H9 (cell line): ENCODE results near the gene FGFR3. TPM values are rescaled to one million over a fixed set of nuclear protein-coding genes. Genes with fewer than 3 reads are reported as not detected.

Source experiments
- DNase-seq: peaks from one replicate; pipeline ENCODE4 v3.0.0-alpha.2; 2017
- H2AFZ ChIP-seq: one replicate; pipeline ENCODE4 v1.6.1; 2013; ENCODE audit warnings: mild to moderate bottlenecking, low read length, control low read depth, moderate library complexity
- H2AK5ac ChIP-seq: 2 replicates; pipeline ENCODE4 v1.6.1; 2013; ENCODE audit warnings: low read length, control low read depth, mixed read lengths; ENCODE audit not compliant: insufficient read length
- H2BK120ac ChIP-seq: one replicate; pipeline ENCODE4 v1.6.1; 2013; ENCODE audit warnings: low read depth, mild to moderate bottlenecking, low read length, control low read depth, inconsistent platforms; ENCODE audit not compliant: poor library complexity, severe bottlenecking
- H2BK12ac ChIP-seq: 2 replicates; pipeline ENCODE4 v1.6.1; 2013; ENCODE audit warnings: low read length, control low read depth, mixed read lengths, low read depth; ENCODE audit not compliant: insufficient read length
- H2BK15ac ChIP-seq: 2 replicates; pipeline ENCODE4 v1.6.1; 2013; ENCODE audit warnings: low read depth, low read length, control low read depth
- H2BK20ac ChIP-seq: one replicate; pipeline ENCODE4 v1.6.1; 2013; ENCODE audit warnings: low read depth, mild to moderate bottlenecking, low read length, control low read depth, inconsistent platforms; ENCODE audit not compliant: poor library complexity, severe bottlenecking
- H2BK5ac ChIP-seq: 2 replicates; pipeline ENCODE4 v1.6.1; 2013; ENCODE audit warnings: low read length, control low read depth, mixed read lengths; ENCODE audit not compliant: insufficient read length
- H3K14ac ChIP-seq: 2 replicates; pipeline ENCODE4 v1.6.1; 2013; ENCODE audit warnings: low read length, control low read depth; ENCODE audit not compliant: insufficient read depth
- H3K18ac ChIP-seq: 2 replicates; pipeline ENCODE4 v1.6.1; 2013; ENCODE audit warnings: low read depth, mild to moderate bottlenecking, mixed read lengths, low read length, control low read depth; ENCODE audit not compliant: insufficient read length
- H3K23ac ChIP-seq: 2 replicates; pipeline ENCODE4 v1.6.1; 2013; ENCODE audit warnings: low read length, control low read depth, mixed read lengths, low read depth; ENCODE audit not compliant: insufficient read length
- H3K23me2 ChIP-seq: 2 replicates; pipeline ENCODE4 v1.6.1; 2013; ENCODE audit warnings: low read depth, mild to moderate bottlenecking, mixed read lengths, low read length, control low read depth; ENCODE audit not compliant: insufficient read length, poor library complexity, severe bottlenecking
- H3K27ac ChIP-seq: 2 replicates; pipeline ENCODE4 v1.5.1; 2013; ENCODE audit warnings: low read length, control low read depth, mixed read lengths, low read depth; ENCODE audit not compliant: insufficient read length
- H3K27me3 ChIP-seq: 2 replicates; pipeline ENCODE4 v1.6.1; 2013; ENCODE audit warnings: low read length, control low read depth, inconsistent platforms; ENCODE audit not compliant: insufficient read depth
- H3K4ac ChIP-seq: 2 replicates; pipeline ENCODE4 v1.6.1; 2013; ENCODE audit warnings: low read depth, mild to moderate bottlenecking, control low read depth, inconsistent platforms, low read length, moderate library complexity
- H3K4me1 ChIP-seq: 2 replicates; pipeline ENCODE4 v1.6.1; 2013; ENCODE audit warnings: low read length, control low read depth, inconsistent platforms; ENCODE audit not compliant: insufficient read depth
- H3K4me2 ChIP-seq: 2 replicates; pipeline ENCODE4 v1.6.1; 2013; ENCODE audit warnings: low read length, control low read depth, mixed read lengths; ENCODE audit not compliant: insufficient read length, insufficient read depth
- H3K56ac ChIP-seq: 2 replicates; pipeline ENCODE4 v1.6.1; 2013; ENCODE audit warnings: low read depth, mild to moderate bottlenecking, mixed read lengths, low read length, control low read depth; ENCODE audit not compliant: insufficient read length
- H3K79me1 ChIP-seq: 2 replicates; pipeline ENCODE4 v1.6.1; 2013; ENCODE audit warnings: low read depth, mild to moderate bottlenecking, moderate library complexity, low read length, control low read depth, inconsistent platforms; ENCODE audit not compliant: insufficient read depth, poor library complexity, severe bottlenecking
- H3K79me2 ChIP-seq: 2 replicates; pipeline ENCODE4 v1.6.1; 2013; ENCODE audit warnings: low read length, control low read depth, inconsistent platforms; ENCODE audit not compliant: insufficient read depth
- H3K9ac ChIP-seq: 2 replicates; pipeline ENCODE4 v1.6.1; 2013; ENCODE audit warnings: low read length, control low read depth, mixed read lengths; ENCODE audit not compliant: insufficient read length; ENCODE audit errors: extremely low read depth
- H3K9me3 ChIP-seq: one replicate; pipeline ENCODE4 v1.6.1; 2013; ENCODE audit warnings: low read depth, low read length, inconsistent platforms; ENCODE audit not compliant: control insufficient read depth
- H3T11ph ChIP-seq: one replicate; pipeline ENCODE4 v1.6.1; 2013; ENCODE audit warnings: mild to moderate bottlenecking, low read length, control low read depth, inconsistent platforms
- H4K20me1 ChIP-seq: one replicate; pipeline ENCODE4 v1.6.1; 2013; ENCODE audit not compliant: control insufficient read depth, insufficient read length, insufficient read depth
- H4K5ac ChIP-seq: 2 replicates; pipeline ENCODE4 v1.6.1; 2013; ENCODE audit warnings: low read depth, mild to moderate bottlenecking, mixed read lengths, low read length, control low read depth; ENCODE audit not compliant: insufficient read length
- H4K8ac ChIP-seq: replicated peaks from 2 replicates; pipeline ENCODE4 v1.6.1; 2013; ENCODE audit warnings: low read length, control low read depth, mixed read lengths, low read depth; ENCODE audit not compliant: insufficient read length
- H4K91ac ChIP-seq: 2 replicates; pipeline ENCODE4 v1.6.1; 2013; ENCODE audit warnings: low read depth, mild to moderate bottlenecking, moderate library complexity, mixed read lengths, low read length, control low read depth; ENCODE audit not compliant: insufficient read length
- H3K27ac Mint-ChIP-seq, 3 experiments: 2 replicates in 2 of 3; 3 replicates in 1 of 3; pipeline ENCODE4 v1.8.0; 2020 to 2021; ENCODE audit warnings: mixed read lengths in 3 of 3, mild to moderate bottlenecking in 1 of 3, moderate library complexity in 1 of 3
- H3K27me3 Mint-ChIP-seq: 2 replicates; pipeline ENCODE4 v1.8.0; 2021; ENCODE audit warnings: low read depth, mild to moderate bottlenecking, moderate library complexity, mixed read lengths
- H3K36me3 Mint-ChIP-seq, 3 experiments: 2 replicates in 2 of 3; 3 replicates in 1 of 3; pipeline ENCODE4 v1.8.0; 2020 to 2021; ENCODE audit warnings: low read depth in 3 of 3, mixed read lengths in 3 of 3; ENCODE audit not compliant: insufficient read depth in 1 of 3
- H3K4me1 Mint-ChIP-seq, 2 experiments: 2 replicates each; pipeline ENCODE4 v1.8.0; 2020; ENCODE audit warnings: mixed read lengths in 2 of 2
- H3K4me3 Mint-ChIP-seq, 2 experiments: 2 replicates in 1 of 2; 3 replicates in 1 of 2; pipeline ENCODE4 v1.8.0; 2020 to 2021; ENCODE audit warnings: mild to moderate bottlenecking in 2 of 2, mixed read lengths in 2 of 2, moderate library complexity in 1 of 2
- H3K9me3 Mint-ChIP-seq, 2 experiments: 2 replicates in 1 of 2; 3 replicates in 1 of 2; pipeline ENCODE4 v1.8.0; 2020; ENCODE audit warnings: mild to moderate bottlenecking in 2 of 2, mixed read lengths in 2 of 2, moderate library complexity in 1 of 2
- WGBS: extraction: QIAGEN DNeasy Blood & Tissue Kit; methylation state at CpG from one replicate; pipeline ENCODE4 v1.1.7; 2013; ENCODE audit warnings: missing lambda C conversion rate, low lambda C conversion rate, mixed read lengths; ENCODE audit not compliant: insufficient read length; ENCODE audit errors: extremely low coverage; 5-methylcytosine and 5-hydroxymethylcytosine counted together
- total RNA-seq: library from RNA; stranded (reverse); gene quantifications from 2 replicates; pipeline ENCODE4 v1.2.1, GENCODE V29; 2021
- TF ChIP-seq, protein P1 (sequence below): fragments of 200-600 bp; sonication (generic); conservative IDR thresholded peaks from 3 replicates; pipeline ENCODE4 v1.8.0; 2021; ENCODE audit warnings: antibody characterized with exemption, mild to moderate bottlenecking

FGFR3 gene
- total RNA-seq, 1 experiment from 2014 or later = 75.7 TPM

DNA sequence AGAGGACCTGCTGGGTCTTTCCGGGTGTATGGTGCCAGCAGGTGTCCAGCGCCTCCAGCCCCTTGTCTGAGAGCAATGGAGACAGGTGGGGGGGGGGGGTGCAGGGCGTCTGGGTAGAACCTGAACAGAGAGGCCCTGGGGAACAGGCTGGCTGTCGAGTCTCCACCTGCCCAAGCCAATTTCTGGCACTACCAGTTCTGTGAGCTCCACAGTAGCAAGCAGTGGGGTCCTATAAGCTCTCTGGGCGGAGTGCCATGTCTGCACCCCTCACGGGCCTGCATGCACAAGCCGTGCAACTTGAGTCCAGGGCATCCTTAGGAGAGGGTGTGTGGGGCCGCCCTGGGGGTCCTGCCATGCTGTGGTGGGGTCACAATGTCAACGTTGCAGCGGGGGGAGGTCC, 10.1 kb upstream of the FGFR3 start:
- peaks cover 2% of the 10 kb centered on the region for H3K27me3 Mint-ChIP-seq
- H3K4me1 ChIP-seq = no peaks in the 10 kb centered on the region
- no CpG with 5 or more reads among the region's 10 CpGs for WGBS

More for the DNA sequence above, 10.1 kb upstream of the FGFR3 start:
- Histone ChIP-seq H4K5ac (no peak overlapping the region), H2BK20ac (no peak overlapping the region), H2BK5ac (no peak overlapping the region), H4K20me1 (no peaks in the 10 kb centered on the region), H4K91ac (no peak overlapping the region), H3K9ac (no peak overlapping the region), H3K23ac (no peak overlapping the region), H3K56ac (no peak overlapping the region), H2AFZ (no peak overlapping the region), H3K9me3 (no peaks in the 10 kb centered on the region), H3K4ac (no peak overlapping the region), H3K4me2 (no peak overlapping the region), H3K27me3 (no peaks in the 10 kb centered on the region), H2BK12ac (no peak overlapping the region), H4K8ac (no peak overlapping the region), H3K79me1 (no peaks in the 10 kb centered on the region), H2BK120ac (no peak overlapping the region), H3K23me2 (no peaks in the 10 kb centered on the region), H3T11ph (no peak overlapping the region), H3K27ac (no peak overlapping the region), H3K14ac (no peak overlapping the region; the same call in 1 of the 2 replicates), H2BK15ac (no peak overlapping the region), H3K18ac (no peak overlapping the region), H3K79me2 (no peaks in the 10 kb centered on the region), H2AK5ac (no peak overlapping the region)
- no peak overlapping the region for H3K27ac Mint-ChIP-seq
- H3K36me3 Mint-ChIP-seq = no peaks in the 10 kb centered on the region
- peaks cover 13 to 21% of the 10 kb centered on the region in 2 experiments for H3K4me1 Mint-ChIP-seq
- TF ChIP-seq, protein P1, sequence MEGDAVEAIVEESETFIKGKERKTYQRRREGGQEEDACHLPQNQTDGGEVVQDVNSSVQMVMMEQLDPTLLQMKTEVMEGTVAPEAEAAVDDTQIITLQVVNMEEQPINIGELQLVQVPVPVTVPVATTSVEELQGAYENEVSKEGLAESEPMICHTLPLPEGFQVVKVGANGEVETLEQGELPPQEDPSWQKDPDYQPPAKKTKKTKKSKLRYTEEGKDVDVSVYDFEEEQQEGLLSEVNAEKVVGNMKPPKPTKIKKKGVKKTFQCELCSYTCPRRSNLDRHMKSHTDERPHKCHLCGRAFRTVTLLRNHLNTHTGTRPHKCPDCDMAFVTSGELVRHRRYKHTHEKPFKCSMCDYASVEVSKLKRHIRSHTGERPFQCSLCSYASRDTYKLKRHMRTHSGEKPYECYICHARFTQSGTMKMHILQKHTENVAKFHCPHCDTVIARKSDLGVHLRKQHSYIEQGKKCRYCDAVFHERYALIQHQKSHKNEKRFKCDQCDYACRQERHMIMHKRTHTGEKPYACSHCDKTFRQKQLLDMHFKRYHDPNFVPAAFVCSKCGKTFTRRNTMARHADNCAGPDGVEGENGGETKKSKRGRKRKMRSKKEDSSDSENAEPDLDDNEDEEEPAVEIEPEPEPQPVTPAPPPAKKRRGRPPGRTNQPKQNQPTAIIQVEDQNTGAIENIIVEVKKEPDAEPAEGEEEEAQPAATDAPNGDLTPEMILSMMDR = no peak
- H3K9me3 Mint-ChIP-seq = no peaks in the 10 kb centered on the region
- no peak overlapping the region for H3K4me3 Mint-ChIP-seq
- DNase-seq = no peak
